Stimulated activated CD8-positive, alpha-beta memory T cell treated with anti-CD3 and anti-CD28 coated beads, Interleukin-2, amount 100 ng/mL, for 1 hour (primary cell): Measurements from ENCODE around the gene NSA2.
"Not testable (repeated sequence)": the region's sequence is repeated elsewhere in the genome, so short reads cannot be mapped to it uniquely, and the experiment has no call there.

Experiments
- DNase-seq, 2 donors: peaks; one replicate each; pipeline ENCODE4 v3.0.0-alpha.2; 2020; ENCODE audit warnings: low read depth in 2 of 2

Gene NSA2

GRCh38 chr5:74766849-74767578 is at the start of gene NSA2, which contains the start of gene GFM2:
TSS of gene NSA2 (plus strand) at chr5:74767249. CDS start at chr5:74767361, 112 bp downstream.
TSS of gene GFM2 (minus strand) at chr5:74767117. CDS start at chr5:74763742, 3,375 bp downstream.
- peak; percentile 84 to 90 for DNase-seq

DNA sequence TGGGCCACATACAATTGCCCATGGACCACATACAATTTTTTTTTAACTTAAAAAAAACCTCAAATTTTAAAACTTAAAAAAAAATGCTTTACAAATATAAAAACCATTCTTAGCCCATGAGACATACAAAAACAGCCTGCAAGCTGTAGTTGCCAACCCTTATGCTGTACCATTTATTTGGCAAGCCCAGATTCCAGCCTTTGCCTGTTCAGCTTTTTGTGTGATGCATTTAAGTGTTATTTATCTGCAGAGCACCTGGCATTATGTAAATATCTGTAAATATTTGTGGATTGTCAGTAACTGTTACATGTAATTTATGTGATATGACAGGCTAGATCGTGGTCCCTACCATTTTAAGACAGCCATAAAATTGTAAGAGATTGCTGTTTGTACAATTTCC is 49.5 kb upstream of the NSA2 start:
- DNase-seq, result no peak

DNA sequence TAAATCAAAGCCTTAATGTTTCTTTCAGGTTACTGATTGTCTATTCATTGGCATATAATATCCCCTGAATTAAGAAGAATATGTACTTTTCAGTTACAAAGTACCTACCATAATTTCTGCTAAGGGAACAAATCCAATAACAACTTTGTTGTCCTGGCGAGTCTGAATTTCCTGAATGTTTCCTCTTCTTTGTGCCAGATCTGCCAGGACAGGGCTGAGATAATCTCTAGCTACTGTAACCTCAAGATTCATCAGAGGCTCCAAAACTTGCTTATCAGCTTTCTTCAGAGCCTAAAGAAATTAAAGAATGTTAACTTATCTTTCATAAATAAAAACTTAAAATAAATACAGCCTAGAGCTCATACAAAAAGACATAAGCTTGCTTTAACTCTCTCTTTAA is 44.8 kb upstream of the NSA2 start:
- no peak for DNase-seq

- no peak for DNase-seq
Observed at GRCh38 chr5:74725331-74725730, 41.7 kb upstream of the NSA2 start.

- no peak for DNase-seq
Observed at GRCh38 chr5:74736759-74737158, 30.3 kb upstream of the NSA2 start.

DNA sequence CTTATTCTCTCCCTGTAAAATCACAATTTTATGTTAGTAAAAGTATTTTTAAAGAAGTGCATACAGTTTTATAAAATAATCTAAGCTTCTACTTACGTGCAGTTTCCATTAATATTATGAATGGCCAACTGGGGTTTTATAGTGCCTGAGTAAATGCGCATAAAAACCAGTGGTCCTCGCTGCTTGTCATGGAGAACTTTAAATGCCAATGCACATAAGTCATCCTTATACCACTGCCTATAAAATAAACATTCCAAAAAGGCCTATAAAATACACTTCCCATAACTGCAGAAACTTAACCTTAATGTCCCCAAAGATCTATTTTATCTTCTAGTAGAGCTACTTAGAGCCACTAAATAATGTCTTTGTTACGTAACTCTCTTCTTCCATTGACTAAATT is 28.6 kb upstream of the NSA2 start:
- DNase-seq, result no peak

- DNase-seq, result not testable (repeated sequence)
Observed at GRCh38 chr5:74748742-74749141, 18.3 kb upstream of the NSA2 start.

GRCh38 chr5:74761241-74761640 is 5.8 kb upstream of the NSA2 start:
- DNase-seq, result no peak

DNA sequence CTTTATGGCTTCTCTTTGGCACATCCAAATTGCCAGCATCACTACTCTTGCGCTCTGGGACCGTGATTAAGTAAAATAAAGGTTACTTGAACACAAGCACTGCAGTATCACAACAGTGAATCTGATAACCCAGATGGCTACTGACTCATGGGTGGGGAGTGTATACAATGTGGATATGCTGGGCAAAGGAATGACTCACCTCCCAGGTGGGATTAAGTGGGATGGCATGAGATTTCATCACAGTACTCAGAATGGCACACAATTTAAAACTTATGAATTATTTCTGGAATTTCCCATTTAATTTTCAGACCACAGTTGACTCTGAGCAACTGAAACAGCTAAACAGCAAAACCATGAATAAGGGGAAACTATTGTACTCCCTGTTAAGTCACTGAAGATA is 4.5 kb upstream of the NSA2 start:
- no peak for DNase-seq

DNA sequence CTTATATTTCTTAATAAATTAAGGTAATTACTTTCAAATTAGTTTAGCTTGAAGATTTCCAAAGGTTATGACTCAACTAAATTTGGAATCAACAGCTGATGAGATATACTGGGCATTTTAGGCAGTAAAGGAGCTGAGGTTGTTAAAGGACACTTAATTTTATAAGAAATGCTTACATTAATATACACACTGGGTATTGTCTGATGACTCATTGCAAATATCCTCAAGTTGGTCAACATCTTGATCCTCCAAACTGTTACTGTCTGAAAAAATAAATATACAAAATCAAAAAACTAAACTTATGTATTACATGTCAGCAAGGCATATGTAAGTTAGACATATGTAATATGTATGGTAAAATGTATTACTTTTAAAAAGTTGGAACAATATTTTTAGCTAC is 3.5 kb upstream of the NSA2 start:
- DNase-seq, result no peak

GRCh38 chr5:74765201-74765600 is 1.8 kb upstream of the NSA2 start:
- DNase-seq, result no peak

DNA sequence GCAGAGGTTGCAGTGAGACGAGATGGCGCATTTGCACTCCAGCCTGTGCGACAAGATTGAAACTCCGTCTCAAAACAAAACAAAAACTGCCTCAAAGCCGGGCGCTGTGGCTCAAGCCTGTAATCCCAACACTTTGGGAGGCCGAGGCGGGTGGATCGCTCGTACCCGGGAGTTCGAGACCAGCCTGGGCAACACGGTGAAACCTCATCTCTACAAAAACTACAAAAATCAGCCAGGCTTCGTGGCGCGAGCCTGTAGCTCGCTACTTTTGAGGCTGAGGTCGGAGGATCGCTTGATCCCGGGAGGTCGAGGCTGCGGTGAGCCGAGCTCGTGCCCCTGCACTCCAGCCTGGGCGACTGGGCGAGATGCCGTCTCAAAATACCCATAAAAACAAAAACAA is 1.1 kb upstream of the NSA2 start:
- DNase-seq, result no peak

DNA sequence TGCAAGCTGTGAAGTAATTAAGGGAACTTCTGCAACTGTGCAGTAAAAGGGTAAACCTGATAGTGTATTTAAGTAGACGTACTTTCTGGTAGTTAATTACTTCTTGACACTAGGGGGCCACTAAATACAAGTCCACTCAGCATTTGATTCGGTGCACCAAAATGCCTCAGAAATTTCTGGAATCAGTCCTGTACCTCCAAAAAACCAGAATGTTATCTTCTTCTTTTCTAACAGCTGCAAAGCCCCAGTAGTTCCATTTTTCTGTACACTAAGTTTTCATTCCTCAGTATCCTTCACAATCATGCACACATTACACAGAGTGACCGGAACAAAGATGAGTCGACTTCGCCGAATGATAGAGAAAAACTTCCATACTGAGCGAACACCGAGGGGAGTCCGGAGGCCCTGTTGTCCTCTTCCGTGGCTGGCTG is 616 bp upstream of the NSA2 start:
- DNase-seq, result no peak

- no peak for DNase-seq
Observed at GRCh38 chr5:74767579-74767913, 497 bp downstream of the NSA2 start.

DNA sequence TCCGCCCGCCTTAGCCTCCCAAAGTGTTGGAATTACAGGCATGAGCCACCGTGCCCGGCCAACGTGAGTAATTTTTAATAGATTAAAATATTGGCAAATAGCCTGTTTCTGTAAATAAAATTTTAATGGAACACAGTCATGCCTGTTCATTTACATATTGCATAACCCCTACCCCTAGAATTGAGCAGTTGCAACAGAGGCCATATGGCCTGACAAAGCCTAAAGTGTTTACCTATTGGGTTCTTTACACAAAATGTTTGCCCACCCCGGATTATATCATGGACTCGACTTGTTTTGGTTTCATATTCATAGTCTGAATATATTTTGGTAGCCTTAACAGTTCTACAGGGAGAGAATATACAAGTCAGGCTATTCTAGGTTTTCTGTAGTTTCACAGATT is 5.3 kb downstream of the NSA2 start:
- no peak for DNase-seq

DNA sequence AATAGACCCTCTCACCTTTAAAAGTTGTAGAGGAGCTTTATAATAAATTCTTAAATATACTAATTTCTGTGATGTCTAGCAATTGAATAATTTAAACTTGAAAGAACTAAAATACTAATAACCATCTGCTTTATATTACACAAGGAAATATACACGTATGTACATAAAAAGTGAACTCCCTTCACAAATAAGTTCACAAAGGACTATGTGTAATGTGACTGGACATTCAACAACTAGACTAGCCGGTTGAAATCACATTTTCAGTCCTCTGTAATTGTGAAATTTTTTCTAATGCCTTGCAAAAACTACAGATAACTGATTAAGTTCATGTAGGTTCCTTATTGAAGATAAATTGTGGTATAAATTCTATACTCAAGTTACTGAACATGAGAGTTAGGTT is 11.6 kb downstream of the NSA2 start:
- DNase-seq, result no peak

GRCh38 chr5:74786851-74787250 is 19.8 kb downstream of the NSA2 start:
- no peak for DNase-seq

DNA sequence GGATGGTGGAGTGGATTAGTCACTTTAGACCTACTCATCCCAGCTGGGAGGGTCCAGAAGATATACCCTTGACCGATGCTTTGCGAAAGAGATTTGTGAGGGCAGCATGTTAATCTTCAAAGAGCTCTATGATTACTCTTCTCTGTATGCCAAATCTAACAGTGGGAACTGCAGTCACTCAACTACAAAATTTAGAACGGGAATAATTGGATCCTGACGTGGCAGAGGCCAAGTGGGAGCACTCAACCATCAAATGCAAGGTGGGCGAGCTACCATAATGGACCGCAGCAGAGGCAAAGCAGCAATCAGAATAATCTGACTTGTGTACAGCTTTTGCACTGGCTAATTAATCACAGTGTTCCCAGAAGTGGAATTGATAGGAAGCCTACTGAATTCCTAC is 20.4 kb downstream of the NSA2 start:
- no peak for DNase-seq

GRCh38 chr5:74791669-74792068 is 24.6 kb downstream of the NSA2 start:
- not testable (repeated sequence) for DNase-seq

GRCh38 chr5:74798977-74799911 is 32.2 kb downstream of the NSA2 start:
- no peak for DNase-seq

- DNase-seq, result no peak
Observed at GRCh38 chr5:74801197-74801596, 34.1 kb downstream of the NSA2 start.

GRCh38 chr5:74801941-74802340 is 34.9 kb downstream of the NSA2 start:
- DNase-seq, result no peak

DNA sequence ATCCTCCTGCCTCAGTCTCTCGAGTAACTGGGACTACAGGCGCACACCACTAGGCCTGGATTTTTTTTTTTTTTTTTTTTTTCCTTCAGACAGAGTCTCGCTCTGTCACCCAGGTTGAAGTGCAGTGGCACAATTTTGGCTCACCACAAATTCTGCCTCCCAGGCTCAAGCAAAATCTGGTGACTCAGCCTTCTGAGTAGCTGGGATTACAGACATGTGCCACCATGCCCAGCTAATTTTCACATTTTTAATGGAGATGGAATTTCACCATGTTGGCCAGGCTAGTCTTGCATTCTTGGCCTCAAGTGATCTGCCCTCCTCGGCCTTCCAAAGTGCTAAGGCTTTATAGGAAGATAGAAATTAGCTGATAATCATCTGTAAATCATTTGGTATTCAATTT is 43.9 kb downstream of the NSA2 start:
- DNase-seq, result no peak
